Measurements from ENCODE around the gene SFMBT2.
"Not testable (repeated sequence)": the region's sequence is repeated elsewhere in the genome, so short reads cannot be mapped to it uniquely, and the experiment has no call there.

The SFMBT2 gene

GRCh38 chr10:7317786-7318446 is 92.9 kb downstream of the SFMBT2 start:
- peaks cover 68% of the 10 kb centered on the region for H3K4me1 Mint-ChIP-seq

DNA sequence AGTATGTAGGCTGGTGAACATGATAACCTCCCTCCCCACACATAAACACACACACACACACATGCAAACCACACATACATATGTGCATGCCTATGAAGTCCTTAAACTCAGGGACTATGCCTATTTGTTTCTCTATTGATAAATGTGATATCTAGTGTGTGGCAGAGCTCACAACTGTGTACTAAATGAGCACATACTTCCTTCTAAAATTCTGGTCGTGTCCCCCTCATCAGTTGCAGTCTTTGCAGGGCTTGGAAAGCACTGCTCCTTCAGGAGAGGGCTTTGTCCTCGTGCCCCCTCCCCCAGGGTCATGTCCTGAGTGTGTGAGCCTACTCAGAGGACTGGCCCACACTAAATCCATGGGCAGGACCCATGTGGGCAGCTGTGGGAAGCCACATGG is 94.0 kb downstream of the SFMBT2 start:
- ATAC-seq (replicated peaks; ENCODE audit: extremely low read depth, poor library complexity, severe bottlenecking) (no peak), DNase-seq (ENCODE audit: low spot score in 2 of 2) (no peak)
- H3K36me3 Mint-ChIP-seq (ENCODE audit: insufficient read depth): peaks cover 3% of the 10 kb centered on the region
- H3K9me3 Mint-ChIP-seq: no peaks in the 10 kb centered on the region
- no peaks in the 10 kb centered on the region for H3K27me3 Mint-ChIP-seq
- H3K4me3 Mint-ChIP-seq: no peak overlapping the region
- no peak overlapping the region for H3K27ac Mint-ChIP-seq (ENCODE audit: low read depth)
- H3K4me1 Mint-ChIP-seq: peaks cover 75% of the 10 kb centered on the region

More at GRCh38 chr10:7317786-7318446, 92.9 kb downstream of the SFMBT2 start:
- peak overlapping the region; percentile 44 for H3K27ac Mint-ChIP-seq (ENCODE audit: low read depth)
- ATAC-seq (replicated peaks; ENCODE audit: extremely low read depth, poor library complexity, severe bottlenecking) (no peak), DNase-seq (ENCODE audit: low spot score in 2 of 2) (no peak)
- peaks cover 7% of the 10 kb centered on the region for H3K9me3 Mint-ChIP-seq
- H3K36me3 Mint-ChIP-seq (ENCODE audit: insufficient read depth): peaks cover 3% of the 10 kb centered on the region
- H3K4me3 Mint-ChIP-seq: no peak overlapping the region
- no peaks in the 10 kb centered on the region for H3K27me3 Mint-ChIP-seq

- Mint-ChIP-seq H3K36me3 (ENCODE audit: insufficient read depth) (peaks cover 3% of the 10 kb centered on the region), H3K27ac (ENCODE audit: low read depth) (peak overlapping the region; percentile 54), H3K9me3 (no peaks in the 10 kb centered on the region), H3K27me3 (no peaks in the 10 kb centered on the region), H3K4me3 (no peak overlapping the region), H3K4me1 (peaks cover 83% of the 10 kb centered on the region)
- DNase-seq (ENCODE audit: low spot score in 2 of 2) (no peak), ATAC-seq (replicated peaks; ENCODE audit: extremely low read depth, poor library complexity, severe bottlenecking) (no peak)
These were observed 94.9 kb downstream of the SFMBT2 start for GRCh38 chr10:7315906-7316305.

- ATAC-seq (replicated peaks; ENCODE audit: extremely low read depth, poor library complexity, severe bottlenecking): no peak
- H3K36me3 Mint-ChIP-seq (ENCODE audit: insufficient read depth): peaks cover 4% of the 10 kb centered on the region
- no peak overlapping the region for H3K4me3 Mint-ChIP-seq
- no peaks in the 10 kb centered on the region for H3K27me3 Mint-ChIP-seq
- peak overlapping the region; percentile 95 for H3K27ac Mint-ChIP-seq (ENCODE audit: low read depth)
- no peaks in the 10 kb centered on the region for H3K9me3 Mint-ChIP-seq
- H3K4me1 Mint-ChIP-seq: peaks cover 71% of the 10 kb centered on the region
- no peak for DNase-seq (ENCODE audit: low spot score in 2 of 2)
These were observed 96.7 kb downstream of the SFMBT2 start for GRCh38 chr10:7314170-7314569.

- H3K4me1 Mint-ChIP-seq: peaks cover 68% of the 10 kb centered on the region
These were observed 98.4 kb downstream of the SFMBT2 start for GRCh38 chr10:7312488-7312857.

GRCh38 chr10:7311850-7312487 is 98.9 kb downstream of the SFMBT2 start:
- not testable (repeated sequence) for H3K36me3 Mint-ChIP-seq (ENCODE audit: insufficient read depth); H3K9me3 Mint-ChIP-seq; H3K27me3 Mint-ChIP-seq; ATAC-seq (replicated peaks; ENCODE audit: extremely low read depth, poor library complexity, severe bottlenecking); H3K4me3 Mint-ChIP-seq; DNase-seq (ENCODE audit: low spot score in 2 of 2)
- H3K4me1 Mint-ChIP-seq: peaks cover 72% of the 10 kb centered on the region
- H3K27ac Mint-ChIP-seq (ENCODE audit: low read depth): peak overlapping the region; percentile 35

More at GRCh38 chr10:7312488-7312857, 98.4 kb downstream of the SFMBT2 start:
- Mint-ChIP-seq H3K27ac (ENCODE audit: low read depth) (peak overlapping the region; percentile 35), H3K4me3 (no peak overlapping the region), H3K27me3 (no peaks in the 10 kb centered on the region), H3K36me3 (ENCODE audit: insufficient read depth) (peaks cover 4% of the 10 kb centered on the region), H3K9me3 (no peaks in the 10 kb centered on the region)
- no peak for DNase-seq (ENCODE audit: low spot score in 2 of 2)
- no peak for ATAC-seq (replicated peaks; ENCODE audit: extremely low read depth, poor library complexity, severe bottlenecking)

DNA sequence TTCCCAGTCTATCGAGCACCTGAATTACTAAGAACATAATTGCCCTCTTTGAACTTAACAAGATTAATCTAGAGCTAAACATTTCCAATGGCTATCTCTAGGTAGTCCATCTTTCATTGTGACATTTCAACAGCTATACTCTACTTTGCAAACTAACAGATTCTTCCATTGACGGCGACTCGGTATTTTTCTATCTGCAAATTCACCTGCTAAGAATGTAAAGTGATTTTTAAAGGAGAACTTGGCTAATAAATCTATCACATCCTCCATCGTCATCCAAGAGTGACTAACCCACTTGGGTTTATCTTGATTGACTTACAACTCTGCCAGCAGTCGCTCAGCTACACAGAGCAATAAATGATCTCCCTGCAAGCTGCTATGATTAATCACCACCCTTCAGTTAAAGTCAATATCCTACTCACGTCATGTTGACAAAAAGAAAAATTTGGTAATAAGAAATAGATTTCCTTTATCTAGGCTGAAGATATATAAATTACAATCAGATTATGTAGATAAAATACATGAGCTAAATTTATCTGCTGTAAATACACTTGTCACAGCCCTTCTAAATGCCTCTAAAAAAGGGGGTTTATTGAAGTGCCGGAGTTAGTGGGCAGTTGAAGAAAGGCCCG is 99.5 kb downstream of the SFMBT2 start:
- H3K4me3 Mint-ChIP-seq: no peak overlapping the region
- ATAC-seq (replicated peaks; ENCODE audit: extremely low read depth, poor library complexity, severe bottlenecking) (no peak), DNase-seq (ENCODE audit: low spot score in 2 of 2) (no peak)
- H3K9me3 Mint-ChIP-seq: no peaks in the 10 kb centered on the region
- H3K27me3 Mint-ChIP-seq: no peaks in the 10 kb centered on the region
- peaks cover 4% of the 10 kb centered on the region for H3K36me3 Mint-ChIP-seq (ENCODE audit: insufficient read depth)
- H3K27ac Mint-ChIP-seq (ENCODE audit: low read depth): no peak overlapping the region
- peaks cover 65% of the 10 kb centered on the region for H3K4me1 Mint-ChIP-seq

- DNase-seq (ENCODE audit: low spot score in 2 of 2): no peak
- Mint-ChIP-seq H3K36me3 (ENCODE audit: insufficient read depth) (peaks cover 7% of the 10 kb centered on the region), H3K4me1 (peaks cover 57% of the 10 kb centered on the region)
These were observed 100.8 kb downstream of the SFMBT2 start for GRCh38 chr10:7310076-7310475.

DNA sequence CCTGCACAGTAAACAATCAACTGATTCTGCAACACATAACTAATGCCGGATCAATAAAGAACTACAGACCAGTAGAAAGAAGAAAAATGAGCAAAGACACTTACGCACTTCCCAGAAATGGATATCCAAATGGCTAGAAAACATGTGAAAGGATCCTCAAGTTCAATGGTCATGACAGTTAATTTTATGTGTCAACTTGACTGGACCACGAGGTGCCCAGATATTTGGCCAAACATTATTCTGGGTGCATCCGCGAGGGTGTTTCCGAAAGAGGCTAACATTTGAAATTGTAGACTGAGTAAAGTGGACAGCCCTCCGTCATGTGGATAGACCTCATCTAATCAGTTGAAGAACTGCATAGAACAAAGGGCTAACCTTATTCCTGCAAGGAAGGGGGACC is 102.0 kb downstream of the SFMBT2 start:
- Mint-ChIP-seq H3K27ac (ENCODE audit: low read depth) (no peak overlapping the region), H3K4me3 (no peak overlapping the region), H3K9me3 (no peaks in the 10 kb centered on the region), H3K36me3 (ENCODE audit: insufficient read depth) (peaks cover 5% of the 10 kb centered on the region), H3K4me1 (peaks cover 57% of the 10 kb centered on the region), H3K27me3 (no peaks in the 10 kb centered on the region)
- no peak for ATAC-seq (replicated peaks; ENCODE audit: extremely low read depth, poor library complexity, severe bottlenecking)
- DNase-seq (ENCODE audit: low spot score in 2 of 2): no peak

More at GRCh38 chr10:7310076-7310475, 100.8 kb downstream of the SFMBT2 start:
- no peak overlapping the region for H3K27ac Mint-ChIP-seq (ENCODE audit: low read depth)
- no peak for ATAC-seq (replicated peaks; ENCODE audit: extremely low read depth, poor library complexity, severe bottlenecking)
- H3K9me3 Mint-ChIP-seq: no peaks in the 10 kb centered on the region
- H3K4me3 Mint-ChIP-seq: no peak overlapping the region
- no peaks in the 10 kb centered on the region for H3K27me3 Mint-ChIP-seq

- ATAC-seq (replicated peaks; ENCODE audit: extremely low read depth, poor library complexity, severe bottlenecking) (no peak), DNase-seq (ENCODE audit: low spot score in 2 of 2) (no peak)
- Mint-ChIP-seq H3K9me3 (no peaks in the 10 kb centered on the region), H3K4me3 (no peak overlapping the region), H3K27me3 (no peaks in the 10 kb centered on the region), H3K4me1 (peaks cover 61% of the 10 kb centered on the region), H3K36me3 (ENCODE audit: insufficient read depth) (peaks cover 7% of the 10 kb centered on the region), H3K27ac (ENCODE audit: low read depth) (no peak overlapping the region)
These were observed 104.2 kb downstream of the SFMBT2 start for GRCh38 chr10:7306616-7307015.

- DNase-seq (ENCODE audit: low spot score in 2 of 2): no peak
- H3K4me3 Mint-ChIP-seq: no peak overlapping the region
- no peaks in the 10 kb centered on the region for H3K27me3 Mint-ChIP-seq
- peaks cover 7% of the 10 kb centered on the region for H3K36me3 Mint-ChIP-seq (ENCODE audit: insufficient read depth)
- H3K9me3 Mint-ChIP-seq: no peaks in the 10 kb centered on the region
- no peak for ATAC-seq (replicated peaks; ENCODE audit: extremely low read depth, poor library complexity, severe bottlenecking)
- peaks cover 62% of the 10 kb centered on the region for H3K4me1 Mint-ChIP-seq
- H3K27ac Mint-ChIP-seq (ENCODE audit: low read depth): no peak overlapping the region
These were observed 104.7 kb downstream of the SFMBT2 start for GRCh38 chr10:7306147-7306546.

DNA sequence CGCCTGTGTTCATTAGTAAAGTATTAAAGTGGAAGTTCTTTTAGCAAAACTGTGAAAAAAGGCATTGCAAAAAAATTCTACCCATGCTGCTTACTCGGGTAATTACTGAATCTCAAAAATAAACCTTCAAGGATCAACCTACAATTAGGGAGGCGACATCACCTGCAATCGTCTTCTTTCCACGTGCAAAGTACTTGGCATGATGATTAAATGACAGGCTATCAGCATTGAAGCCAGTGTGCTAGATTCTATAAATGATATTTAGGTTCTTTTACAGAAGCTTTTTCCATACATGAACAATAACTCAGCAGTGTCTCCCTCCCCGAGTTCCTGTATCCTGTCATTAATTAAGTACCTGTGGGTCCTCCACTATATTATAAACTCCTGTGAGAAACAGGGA is 105.8 kb downstream of the SFMBT2 start:
- Mint-ChIP-seq H3K36me3 (ENCODE audit: insufficient read depth) (peaks cover 7% of the 10 kb centered on the region), H3K27ac (ENCODE audit: low read depth) (no peak overlapping the region), H3K27me3 (no peaks in the 10 kb centered on the region), H3K9me3 (no peaks in the 10 kb centered on the region), H3K4me1 (peaks cover 66% of the 10 kb centered on the region), H3K4me3 (no peak overlapping the region)
- DNase-seq (ENCODE audit: low spot score in 2 of 2) (no peak), ATAC-seq (replicated peaks; ENCODE audit: extremely low read depth, poor library complexity, severe bottlenecking) (no peak)

DNA sequence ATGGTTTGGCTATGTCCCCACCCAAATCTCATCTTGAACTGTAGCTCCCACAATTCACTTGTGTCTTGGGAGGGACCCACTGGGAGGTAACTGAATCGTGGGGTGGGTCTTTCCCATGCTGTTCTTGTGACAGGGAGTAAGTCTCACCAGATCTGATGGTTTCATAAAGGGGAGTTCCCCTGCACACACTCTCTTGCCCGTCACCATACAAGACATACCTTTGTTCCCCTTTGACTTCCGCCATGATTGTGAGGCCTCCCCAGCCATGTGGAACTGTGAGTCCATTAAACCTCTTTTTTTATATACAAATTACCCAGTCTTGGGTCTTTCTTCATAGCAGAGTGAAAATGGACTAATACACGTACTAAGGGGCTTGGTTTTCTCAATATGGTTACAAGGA is 106.7 kb downstream of the SFMBT2 start:
- ATAC-seq (replicated peaks; ENCODE audit: extremely low read depth, poor library complexity, severe bottlenecking) (no peak), DNase-seq (ENCODE audit: low spot score in 2 of 2) (no peak)
- Mint-ChIP-seq H3K27me3 (no peaks in the 10 kb centered on the region), H3K4me1 (peaks cover 69% of the 10 kb centered on the region), H3K9me3 (no peaks in the 10 kb centered on the region), H3K27ac (ENCODE audit: low read depth) (no peak overlapping the region), H3K36me3 (ENCODE audit: insufficient read depth) (peaks cover 4% of the 10 kb centered on the region), H3K4me3 (no peak overlapping the region)

Measured in central memory CD8-positive, alpha-beta T cell (primary cell).